GM11168 (cell line): ENCODE measurements around the gene AHRR.
"Not testable (repeated sequence)": the region's sequence is repeated elsewhere in the genome, so short reads cannot be mapped to it uniquely, and the experiment has no call there.

Source experiments
- in situ Hi-C: fragments of 300-500 bp; cut with MboI; formaldehyde crosslinking; loops from one replicate; pipeline ENCODE4 v1.12.0; 2022; ENCODE audit warnings: low sequenced_read_pairs; ENCODE audit not compliant: unreplicated experiment

Gene AHRR

DNA sequence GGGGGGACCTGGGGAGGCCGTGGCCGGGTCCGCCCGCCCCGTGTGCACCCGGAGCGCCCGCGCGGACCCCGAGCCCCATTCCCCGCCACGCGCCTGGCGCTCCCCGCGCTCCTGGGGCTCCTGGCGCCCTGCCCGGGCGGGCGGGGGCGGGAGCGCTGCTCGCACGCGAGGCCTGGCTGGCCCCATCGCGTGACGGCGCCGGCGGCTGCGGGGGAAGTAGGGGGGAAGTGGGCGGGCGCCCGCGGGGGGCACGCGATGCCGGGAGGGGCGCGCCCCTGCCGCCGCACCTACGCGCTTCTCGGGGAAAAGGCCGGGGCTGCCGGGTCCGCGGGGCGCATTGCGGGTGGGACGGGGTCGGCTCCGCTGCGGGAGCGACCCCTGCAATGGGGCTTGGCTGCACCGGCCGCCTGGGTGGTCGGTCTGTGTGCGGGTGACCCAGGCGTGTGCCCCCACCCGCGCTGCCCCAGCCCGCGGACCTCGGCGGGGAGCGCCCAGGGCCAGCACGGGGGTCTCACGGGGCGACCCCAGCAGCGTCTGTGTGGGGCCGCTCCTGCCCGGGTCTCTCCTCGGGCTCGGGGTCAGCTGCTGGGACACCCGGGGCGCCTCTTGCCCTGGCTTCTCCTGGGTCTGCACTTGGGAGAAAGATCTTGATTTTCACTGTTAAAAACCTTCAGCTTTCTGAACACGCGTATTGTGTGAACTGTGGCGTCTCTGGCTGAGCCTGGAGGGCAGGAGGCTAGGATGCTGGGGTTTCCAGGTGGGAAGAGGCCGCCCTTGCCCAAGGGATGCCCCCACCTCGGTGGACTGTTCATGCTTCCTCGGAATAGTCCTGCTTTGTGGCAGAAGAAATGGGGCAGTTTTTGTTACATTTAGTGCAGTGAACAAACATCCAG is 52.4 kb downstream of the AHRR start:
- in situ Hi-C loops: no loop called here

DNA sequence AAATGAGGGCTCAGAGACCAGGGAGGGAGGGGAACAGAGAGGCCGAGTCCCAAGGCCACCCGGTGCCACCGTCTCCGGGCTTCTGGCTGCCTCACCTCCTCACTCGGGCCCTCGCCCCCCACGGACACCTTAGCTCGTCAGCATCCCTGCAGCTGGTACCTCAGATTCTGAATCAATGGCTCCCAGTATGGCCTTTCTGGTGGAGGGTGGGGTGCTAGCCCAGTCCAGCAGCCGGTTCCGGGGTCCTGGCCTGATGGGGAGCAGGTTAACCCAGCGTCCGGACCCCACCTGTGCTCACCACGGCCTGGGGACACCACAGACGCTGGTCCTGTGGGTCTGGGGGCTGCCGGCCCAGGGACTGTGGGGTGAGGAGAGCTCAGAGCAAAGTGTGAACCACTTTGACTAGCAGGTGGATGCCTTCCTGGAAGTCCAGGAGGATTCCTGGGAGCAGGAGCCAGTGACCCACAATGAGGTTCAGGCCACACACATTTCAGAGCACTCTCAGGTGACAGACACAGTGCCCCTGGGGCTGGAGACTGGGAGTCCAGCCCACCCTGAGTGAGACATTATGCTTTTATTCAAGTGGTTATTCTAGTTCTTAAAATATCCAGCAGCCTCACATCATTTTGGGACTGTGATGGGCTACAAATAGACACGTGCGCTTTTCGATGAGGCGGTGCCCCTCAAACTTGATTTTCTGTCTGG is 53.3 kb downstream of the AHRR start:
- in situ Hi-C loops: no loop called here

DNA sequence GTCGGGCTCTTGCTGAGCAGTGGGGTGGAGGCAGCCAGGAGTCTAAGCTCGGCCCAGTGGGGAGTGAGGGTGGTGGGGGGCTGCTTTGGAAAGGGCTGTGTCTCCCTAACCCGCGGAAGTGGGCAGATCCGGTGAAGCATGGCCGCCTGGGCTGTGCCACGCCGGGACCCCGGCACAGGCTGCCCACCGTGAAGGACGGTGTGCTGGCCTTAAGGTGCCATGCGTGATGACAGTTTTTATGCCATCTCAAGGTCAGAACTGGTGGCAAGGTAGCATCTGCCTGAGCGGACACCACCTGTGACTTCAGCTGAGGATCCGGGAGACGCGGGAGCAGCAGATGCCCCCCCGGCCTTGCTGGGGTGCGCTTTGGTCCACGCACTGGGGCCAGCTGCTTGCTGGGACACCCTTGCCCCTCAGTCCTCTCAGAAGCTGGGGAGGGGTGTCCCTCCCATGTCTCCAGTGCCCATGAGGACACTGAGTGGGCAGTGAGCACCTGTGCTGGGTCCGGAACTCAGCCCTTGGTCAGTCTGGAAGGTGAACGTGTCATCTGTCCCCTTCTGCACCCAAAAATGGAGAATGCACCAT is 53.9 kb downstream of the AHRR start:
- in situ Hi-C loops: no loop called here

DNA sequence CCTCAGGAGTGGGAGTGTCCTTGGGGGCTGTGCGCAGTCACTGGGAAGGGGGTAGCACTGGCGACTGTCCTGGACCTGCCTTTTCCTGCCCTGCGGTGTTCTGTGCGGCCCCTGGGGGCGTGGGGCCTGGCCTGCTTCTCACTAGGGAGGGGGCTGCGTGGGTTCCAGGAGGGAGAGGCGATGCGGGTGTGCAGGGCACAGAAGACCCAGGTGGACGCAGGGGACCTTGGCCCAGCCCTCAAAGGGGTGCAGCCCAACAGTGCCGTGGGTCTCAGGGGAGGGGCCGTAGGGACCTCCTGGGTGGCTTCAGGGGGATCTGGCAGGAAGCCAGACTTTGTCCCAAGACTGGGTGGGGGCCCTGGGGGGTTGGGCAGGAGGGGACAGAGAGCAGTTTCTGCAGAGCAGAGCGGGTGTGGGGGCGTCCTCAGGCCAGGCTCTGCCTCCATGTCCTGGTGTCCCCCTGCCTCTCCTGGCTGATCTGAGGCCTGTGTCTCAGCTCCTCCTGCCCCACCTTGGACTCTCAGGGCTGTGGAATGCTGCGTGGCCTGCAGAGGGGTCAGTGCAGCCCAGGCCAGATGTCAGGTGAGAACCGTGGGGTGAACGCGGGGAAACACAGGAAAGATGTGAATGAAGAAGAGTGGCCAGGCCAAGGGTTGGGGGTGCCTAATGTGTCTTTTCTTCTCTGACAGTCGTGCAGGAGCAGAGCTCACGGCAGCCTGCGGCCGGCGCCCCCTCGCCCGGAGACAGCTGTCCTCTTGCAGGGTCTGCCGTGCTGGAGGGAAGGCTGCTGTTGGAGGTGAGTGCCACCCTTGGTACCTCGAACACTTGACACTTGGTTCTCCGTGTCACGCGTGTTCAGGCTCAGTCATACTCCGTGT is 54.6 kb downstream of the AHRR start:
- in situ Hi-C loops: no loop called here

DNA sequence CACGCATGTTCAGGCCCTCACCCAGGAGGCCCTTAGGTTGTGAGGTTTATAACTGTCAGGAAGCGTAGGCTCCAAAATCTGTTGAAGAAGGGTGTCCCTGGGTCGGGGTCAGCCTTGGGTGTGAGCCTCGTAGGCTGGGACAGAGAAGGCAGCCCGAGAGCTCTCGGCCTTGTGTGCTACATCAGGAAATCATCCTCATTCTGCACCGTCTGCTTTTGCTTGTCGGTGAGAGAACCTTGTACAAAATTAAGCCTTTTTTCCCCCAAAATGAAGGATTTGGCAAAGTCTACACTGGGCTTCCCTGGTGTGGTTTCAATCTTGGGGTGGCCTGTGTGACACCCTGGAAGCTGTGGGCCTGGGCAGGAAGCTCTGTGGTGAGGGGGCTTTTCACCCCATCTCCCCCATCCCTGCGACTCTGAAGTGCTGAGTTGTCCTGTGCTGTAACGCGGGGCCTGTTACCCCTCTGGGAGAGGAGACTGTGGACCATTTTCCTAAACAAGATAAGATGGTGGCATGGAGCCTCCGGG is 55.3 kb downstream of the AHRR start:
- in situ Hi-C loops: no loop called here

DNA sequence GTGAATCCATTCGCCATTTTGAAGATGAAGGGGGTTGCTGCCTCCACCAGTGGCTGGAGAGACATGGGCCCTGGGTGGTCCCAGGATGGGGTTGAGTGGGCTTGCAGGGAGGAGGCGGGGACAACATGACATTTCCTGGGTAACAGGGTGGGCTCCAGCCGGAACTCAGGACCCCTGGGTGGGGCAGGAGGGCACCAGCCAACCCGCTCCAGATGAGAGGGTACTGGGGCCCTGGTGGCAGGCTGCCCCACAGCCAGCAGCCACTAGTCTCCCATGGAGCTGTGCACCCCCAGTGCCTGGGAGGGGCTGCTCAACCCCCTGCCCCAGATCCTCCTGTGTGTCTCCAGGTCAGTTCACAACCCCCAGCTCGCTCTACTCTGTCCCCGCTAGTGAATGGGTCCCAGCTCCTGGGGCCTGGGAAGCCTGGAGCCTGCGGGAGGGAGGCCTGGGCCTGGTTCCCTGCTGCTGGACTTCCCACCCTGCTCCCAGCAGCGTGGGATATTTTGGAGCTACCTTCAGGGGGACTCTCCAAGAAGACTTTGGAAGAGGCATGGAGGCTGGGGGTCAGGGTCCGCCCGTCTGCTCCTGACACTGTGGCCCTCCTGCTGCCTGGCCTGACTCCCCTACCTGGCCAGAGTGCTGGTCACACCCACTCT is 55.9 kb downstream of the AHRR start:
- in situ Hi-C loops: no loop called here

DNA sequence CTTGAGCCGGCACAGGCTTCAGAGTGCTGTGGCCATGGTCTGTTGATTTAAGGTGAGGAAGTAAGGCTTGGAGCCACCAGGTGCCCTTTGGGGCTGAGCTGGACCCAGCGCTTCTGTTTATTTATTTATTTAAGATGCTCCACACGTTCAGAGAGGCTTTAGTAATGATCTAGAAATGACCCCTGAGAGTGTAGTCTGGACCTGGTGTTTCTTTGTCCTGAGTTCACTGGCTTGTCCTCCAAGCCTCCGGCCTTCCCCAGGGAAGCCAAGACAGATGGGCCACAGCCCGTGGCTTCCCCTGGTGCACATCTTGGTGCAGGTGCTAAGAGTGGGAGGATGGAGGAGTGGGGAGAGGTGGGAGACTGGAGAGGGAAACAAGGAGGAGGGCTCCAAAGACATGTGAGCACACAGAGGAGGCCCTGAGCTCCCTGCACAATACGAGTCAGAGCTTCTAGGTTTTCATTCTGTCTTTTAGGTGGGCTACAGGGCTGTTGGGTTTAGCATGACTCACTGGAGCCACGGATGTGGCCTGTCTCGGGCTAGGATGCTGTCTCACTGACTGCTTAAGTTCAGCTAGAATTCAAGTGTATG is 56.9 kb downstream of the AHRR start:
- in situ Hi-C loops: no loop called here

DNA sequence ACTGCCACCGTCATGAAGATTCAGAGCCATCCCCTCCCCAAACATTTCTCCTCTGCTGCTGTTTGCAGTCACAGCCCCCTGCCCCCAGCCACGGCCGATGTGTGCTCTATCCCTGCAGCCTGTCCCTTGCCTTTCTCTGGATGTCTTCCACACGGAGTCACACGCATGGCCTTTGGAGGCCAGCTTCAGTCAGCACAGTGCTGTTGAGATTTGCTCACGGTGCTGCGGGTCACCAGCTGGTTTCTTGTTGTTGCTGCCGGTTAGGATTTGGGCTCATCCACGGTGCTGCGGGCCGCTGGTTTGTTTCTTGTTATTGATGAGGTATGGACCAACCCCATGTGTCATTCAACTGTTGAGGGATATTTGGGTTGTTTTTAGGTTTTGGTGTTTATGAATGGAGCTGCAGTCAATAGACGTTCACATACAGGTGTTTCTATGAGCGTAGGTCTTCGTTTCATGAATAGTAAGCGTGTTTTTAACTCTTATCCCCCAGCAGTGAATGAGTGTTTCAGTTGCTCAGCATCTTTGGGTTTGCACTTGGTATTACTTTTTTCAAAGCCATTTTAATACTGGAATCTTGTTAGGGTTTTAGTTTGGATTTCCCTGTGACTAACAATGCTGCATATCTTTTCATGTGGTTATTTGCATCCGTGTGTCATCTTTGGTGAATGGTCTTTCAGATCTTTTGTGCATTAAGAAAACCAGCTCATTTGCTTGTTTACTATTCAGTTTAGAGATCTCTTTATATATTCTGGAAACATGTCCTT is 57.6 kb downstream of the AHRR start:
- in situ Hi-C loops: no loop called here

DNA sequence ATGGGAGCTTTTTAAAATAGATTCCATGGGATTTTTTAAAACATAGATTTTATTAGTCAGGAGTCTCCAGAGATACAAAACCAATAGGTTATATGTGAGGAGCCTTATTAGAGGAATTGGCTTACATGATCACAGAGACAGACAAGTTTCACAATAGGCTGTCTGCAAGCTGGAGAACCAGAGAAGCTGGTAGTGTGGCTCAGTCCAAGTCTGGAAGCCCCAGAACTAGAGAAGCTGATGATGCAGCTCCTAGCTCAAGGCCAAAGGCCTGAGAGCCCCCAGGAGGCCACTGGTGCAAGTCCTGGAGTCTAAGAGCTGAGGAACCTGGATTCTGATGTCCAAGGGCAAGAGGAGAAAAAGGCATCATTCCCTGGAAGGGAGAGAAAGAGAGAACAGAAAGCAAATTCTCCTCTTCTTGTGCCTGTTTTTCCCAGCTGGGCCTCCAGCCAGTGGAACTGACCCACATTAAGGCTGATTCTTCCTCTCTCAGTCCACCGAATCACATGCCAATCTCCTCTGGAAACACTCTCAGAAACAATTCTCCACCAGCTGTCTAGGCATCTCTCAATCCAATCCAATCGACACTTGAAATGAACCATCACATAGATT is 59.3 kb downstream of the AHRR start:
- in situ Hi-C loops: no loop called here

DNA sequence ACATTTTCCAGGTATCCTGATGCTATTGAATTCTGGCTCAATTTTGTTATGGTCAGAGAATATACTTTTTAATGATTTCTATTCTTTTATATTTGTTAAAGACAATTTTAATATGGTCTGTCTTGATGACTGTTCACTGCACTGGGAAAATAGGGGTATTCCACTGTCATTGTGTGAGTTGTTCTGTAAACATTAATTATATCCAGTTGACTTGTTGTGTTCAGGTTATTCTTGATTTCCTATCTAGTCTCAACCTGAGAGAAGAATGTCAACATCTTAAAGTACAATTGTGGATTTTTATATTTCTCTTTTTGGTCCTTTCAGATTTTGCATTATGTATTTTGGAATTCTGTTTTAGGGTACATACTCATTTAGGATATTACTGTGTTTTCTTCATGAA is 61.6 kb downstream of the AHRR start:
- in situ Hi-C loops: no loop called here

DNA sequence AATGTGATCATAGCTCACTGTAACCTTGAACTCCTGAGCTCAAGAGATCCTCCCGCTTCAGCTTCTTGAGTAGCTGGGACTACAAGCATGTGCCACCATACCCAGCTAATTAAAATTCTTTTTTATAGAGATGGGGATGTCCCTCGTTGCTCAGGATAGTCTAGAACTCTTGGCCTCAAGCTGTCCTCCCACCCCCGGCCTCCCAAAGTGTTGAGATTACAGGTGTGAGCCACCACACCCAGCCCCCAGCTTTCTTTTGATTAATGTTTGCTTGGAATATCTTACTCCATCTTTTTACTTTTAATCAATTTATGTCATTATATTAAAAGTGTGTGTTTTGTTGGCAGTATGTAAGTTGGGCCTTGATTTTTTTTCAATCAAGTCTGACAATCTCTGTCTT is 62.1 kb downstream of the AHRR start:
- in situ Hi-C loops: no loop called here

DNA sequence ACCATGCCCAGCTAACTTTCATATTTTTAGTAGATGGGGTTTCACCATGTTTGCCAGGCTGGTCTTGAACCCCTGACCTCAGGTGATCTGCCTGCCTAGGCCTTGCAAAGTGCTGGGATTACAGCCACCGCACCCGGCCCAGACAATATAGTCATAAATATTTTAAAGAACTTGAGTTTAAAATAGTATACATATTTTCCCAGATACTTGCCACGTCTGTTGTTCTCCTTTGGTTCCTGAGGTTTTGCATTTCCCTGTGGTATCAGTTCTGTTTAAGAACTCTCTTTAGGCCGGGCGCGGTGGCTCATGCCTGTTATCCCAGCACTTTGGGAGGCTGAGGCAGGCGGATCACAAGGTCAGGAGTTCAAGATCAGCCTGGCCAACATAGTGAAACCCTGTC is 63.1 kb downstream of the AHRR start:
- in situ Hi-C loops: not testable (repeated sequence)

DNA sequence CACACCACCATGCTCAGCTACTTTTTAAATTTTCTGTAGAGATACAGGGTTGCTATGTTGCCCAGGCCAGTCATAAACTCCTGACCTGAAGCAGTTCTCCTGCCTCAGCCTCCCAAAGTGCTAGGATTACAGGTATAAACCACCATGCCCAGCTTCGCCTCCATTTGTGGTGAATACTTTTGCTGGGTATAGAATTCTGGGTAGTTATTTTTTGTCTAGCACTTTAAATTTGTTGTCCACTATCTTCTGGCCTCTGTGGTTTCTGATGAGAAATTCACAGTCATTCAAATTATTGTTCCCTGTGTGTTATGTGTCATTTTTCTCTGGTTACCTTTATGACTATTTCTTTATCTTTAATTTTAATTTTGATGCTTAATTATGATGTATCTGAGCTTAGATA is 63.8 kb downstream of the AHRR start:
- in situ Hi-C loops: no loop called here

DNA sequence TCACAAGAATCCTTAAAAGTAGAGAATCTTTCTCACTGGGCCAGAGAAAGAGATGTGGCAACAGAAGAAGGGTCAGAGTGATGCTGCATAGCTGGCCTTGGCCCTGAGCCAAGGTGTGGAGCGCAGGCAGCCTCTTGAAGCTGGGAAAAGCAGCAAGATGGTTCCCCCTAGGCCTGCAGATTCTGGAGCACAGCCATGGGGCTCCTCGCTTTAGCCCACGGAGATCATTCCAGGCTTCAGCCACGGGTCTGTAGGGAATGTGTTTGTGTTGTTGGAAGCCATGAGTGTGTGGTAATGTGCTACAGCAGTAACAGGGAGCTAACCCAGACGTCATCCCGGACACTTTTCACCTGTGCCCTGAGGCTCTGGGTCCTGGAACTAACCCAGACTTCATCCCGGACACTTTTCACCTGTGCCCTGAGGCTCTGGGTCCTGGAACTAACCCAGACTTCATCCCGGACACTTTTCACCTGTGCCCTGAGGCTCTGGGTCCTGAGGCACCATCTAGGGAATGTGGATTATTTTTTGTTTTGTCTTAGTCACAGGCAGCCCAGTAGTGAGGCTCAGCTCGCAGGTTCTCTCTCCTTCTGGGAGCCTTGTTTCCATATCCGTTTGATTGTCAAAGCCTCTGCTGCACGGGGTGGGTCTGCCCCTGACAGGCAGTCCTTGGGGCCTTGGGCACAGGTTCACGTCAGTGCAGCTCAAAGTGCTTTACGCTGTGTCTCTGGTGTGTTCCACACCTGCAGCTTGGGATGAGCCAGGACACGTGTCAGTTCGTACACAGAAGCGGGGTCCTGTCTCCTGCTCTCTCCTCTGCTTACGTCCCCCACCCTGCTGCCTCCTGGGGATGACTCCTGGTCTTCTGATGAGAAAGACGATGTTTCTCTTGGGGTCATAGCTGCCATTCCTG is 65.2 kb downstream of the AHRR start:
- in situ Hi-C loops: no loop called here

DNA sequence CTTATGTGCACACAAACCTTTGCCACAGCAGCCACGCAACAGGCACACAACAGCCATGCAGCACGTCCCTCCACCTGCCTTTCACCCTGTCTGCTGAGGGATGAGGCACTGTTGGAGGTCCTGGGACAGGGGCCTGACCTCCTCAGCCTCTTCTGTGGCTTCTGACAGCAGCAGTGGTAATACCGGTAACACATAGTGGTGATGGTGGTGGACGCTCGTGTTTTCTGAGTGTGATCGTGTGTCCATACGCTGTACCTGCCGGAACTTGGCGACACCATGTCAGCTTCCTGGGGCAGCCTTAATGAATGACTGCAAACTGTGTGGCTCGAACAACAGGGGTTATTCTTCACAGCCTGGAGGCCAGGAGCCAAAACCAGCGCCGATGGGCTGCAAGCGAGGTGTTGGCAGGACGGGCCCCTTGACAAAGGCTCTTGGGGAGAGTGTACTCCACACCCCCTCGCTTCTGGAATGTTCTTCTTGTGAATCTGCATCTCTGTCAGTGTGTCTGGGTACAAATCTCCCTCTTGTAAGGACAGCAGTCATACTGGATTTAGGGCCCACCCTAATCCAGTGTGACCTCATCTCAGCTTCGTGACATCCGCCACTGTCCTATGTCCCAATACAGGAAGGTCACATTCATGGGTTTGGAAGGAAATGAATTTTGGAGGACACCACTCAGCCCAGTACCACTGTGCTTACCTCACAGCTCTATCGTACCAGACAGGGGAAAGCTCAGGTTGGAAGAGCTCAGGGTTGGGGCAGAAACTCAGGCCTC is 66.2 kb downstream of the AHRR start:
- in situ Hi-C loops: no loop called here
